GM19372 (cell line): ENCODE data around the gene SETSIP.
"Not testable (repeated sequence)": the region's sequence is repeated elsewhere in the genome, so short reads cannot be mapped to it uniquely, and the experiment has no call there.

Experiments
- ATAC-seq: cut with Tn5 transposase; IDR thresholded peaks from one replicate; pipeline ENCODE4 v1.9.1; 2021; ENCODE audit warnings: mild to moderate bottlenecking, low read depth, moderate library complexity; ENCODE audit not compliant: unreplicated experiment

SETSIP gene, protein sequence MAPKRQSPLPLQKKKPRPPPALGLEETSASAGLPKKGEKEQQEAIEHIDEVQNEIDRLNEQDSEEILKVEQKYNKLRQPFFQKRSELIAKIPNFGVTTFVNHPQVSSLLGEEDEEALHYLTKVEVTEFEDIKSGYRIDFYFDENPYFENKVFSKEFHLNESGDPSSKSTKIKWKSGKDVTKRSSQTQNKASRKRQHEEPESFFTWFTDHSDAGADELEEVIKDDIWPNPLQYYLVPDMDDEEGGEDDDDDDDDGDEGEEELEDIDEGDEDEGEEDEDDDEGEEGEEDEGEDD

DNA sequence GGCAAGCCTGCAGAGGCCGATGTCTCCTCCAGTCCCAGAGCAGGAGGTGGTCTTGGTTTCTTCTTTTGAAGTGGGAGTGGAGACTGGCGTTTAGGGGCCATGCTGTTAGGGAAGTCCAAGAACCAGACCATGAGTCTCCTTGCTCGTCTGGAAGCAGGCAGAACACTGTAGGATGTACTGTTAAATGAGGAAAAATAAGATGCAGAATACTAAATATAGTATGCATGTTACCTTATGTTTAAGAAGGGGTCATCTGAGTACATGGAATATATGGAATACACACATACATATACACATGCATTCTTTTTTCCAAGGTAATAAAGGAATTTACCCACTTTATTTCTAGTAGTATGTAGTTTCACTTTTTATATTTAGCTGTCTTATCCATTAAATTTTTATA lies at the start of gene SETSIP:
SETSIP (minus strand) TSS at position 101 of the 400 bp plus-strand sequence; CDS start at position 101, 0 bp downstream.
- ATAC-seq: no peak

DNA sequence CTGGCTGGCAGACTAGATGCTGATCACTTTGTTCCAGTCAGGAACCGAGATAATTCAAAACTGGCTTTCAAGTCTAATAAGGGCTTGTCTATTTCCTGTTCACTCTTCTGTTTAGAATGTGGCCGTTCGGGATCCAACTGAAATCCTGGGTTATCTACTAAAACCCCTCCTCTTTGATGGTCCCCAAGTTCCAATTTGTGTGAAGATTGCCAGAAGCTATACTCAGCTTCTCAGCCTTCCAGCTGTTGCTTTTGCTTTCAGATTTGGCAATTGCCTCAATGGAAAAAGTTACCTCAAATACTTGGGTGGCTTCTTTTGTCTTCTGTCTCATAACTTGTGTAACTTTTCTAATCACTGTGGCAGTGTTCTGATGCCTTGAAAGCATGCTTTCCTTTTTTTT lies 48.7 kb upstream of the SETSIP start:
- no peak for ATAC-seq

DNA sequence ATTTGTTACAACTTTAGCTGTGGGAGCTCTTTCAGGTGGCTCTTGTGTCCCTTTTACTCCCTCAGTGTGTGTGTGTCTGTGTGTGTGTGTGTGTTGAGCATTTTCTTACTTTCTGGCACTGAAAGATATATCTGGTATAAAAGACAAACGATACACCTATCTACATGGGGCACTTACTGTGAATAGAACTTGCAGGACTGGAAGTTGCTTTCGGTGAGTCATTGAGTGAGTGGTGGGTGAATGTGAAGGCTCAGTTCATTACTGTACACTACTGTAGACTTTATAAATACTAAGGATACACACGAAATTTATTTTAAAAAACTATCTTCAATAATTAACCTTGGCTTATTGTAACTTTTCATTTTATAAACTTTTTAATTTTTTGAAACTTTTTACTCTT lies 43.6 kb upstream of the SETSIP start:
- no peak for ATAC-seq

DNA sequence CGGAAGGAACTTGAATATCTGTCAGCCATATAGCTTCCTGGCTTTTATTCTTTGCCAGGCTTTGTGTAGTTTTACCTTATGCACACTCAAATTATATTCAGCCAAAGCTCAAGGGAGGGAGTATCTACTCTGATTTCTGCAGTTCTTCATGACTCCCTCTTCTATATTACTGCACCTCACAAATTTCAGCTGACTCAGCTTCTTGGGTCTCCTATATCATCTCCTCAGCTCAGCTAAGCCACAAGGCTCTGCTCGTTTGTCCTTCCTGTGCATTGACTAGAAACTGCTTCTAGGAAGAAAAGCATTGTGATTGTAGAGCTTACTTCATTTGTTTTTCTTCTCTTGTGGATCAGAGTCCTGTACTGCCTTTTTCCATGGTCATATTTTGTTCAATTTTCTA lies 42.3 kb upstream of the SETSIP start:
- ATAC-seq: no peak

DNA sequence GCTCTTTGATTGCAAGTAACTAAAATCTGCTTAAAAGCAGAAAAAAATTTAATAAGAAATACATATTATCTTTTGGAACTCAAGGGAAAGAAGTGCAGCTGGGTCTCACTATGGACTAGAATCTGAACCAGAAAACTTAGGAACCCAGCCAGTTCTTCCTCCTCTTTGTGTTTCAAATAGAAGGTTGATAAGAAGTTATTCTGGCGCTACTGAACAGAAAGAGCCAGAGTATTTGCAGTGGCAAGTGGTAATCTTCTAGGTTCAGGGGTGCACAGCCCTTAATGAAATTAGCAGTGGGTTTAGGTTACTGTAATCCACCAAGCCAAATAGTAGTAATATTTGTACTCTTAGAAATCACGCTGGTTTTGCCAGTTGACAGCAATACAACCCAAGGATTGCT lies 33.4 kb upstream of the SETSIP start:
- no peak for ATAC-seq

DNA sequence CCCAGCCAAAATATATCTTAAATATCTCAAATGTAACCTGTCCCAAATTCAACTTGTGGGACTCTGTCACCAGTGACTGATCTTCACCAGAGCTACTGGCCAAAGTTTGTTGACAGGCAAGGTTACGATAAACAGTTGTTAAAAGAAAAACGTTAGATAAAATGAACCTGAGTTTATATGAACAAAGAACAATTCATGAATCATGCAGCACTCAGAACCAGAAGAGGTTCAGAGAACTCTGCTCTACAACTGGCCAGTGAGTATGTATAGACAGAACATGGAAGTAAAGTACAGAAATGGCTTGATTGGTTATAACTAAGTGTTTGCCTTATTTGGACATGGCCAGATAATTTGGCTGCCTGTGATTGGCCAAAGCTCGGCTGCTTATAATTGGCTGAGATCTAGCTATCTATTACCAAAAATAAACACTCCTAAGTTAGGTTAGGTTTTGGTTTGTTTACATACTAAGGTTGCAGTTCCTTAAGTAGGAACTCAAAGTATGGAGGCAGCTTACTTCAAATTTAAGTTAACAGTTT lies 30.4 kb upstream of the SETSIP start:
- ATAC-seq: no peak

DNA sequence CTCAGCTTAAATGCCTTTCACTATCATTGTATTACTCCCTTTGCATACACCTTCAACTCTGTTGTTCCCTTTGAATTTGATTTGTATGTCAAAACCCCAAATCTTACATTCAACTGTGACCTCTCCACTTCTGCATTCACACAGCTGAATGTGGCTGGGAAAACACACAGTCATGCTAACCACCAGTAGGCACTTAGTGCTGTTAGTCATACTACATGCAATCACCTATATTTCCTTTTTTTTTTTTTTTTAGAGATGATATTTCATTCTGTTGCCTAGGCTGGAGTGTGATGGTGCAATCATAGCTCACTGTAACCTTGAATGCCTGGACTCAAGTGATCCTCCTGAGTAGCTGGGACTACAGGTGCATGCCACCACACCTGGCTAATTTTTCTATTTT lies 21.1 kb upstream of the SETSIP start:
- no peak for ATAC-seq

DNA sequence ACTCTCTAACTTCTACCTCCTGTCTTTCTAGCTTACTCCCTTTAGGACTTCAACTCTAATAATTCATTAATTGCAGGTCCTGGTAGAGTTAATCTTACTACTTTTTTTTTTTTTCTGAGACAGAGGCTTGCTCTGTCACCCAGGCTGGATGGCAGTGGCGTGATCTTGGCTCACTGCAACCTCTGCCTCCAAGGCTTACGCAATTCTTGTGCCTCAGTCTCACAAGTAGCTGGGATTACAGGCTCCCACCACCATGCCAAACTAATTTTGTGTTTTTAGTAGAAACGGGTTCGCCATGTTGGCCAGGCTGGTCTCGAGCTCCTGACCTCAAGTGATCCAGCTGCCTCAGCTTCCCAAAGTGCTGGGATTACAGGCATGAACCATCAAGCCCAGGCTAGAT lies 20.7 kb upstream of the SETSIP start:
- ATAC-seq: no peak

DNA sequence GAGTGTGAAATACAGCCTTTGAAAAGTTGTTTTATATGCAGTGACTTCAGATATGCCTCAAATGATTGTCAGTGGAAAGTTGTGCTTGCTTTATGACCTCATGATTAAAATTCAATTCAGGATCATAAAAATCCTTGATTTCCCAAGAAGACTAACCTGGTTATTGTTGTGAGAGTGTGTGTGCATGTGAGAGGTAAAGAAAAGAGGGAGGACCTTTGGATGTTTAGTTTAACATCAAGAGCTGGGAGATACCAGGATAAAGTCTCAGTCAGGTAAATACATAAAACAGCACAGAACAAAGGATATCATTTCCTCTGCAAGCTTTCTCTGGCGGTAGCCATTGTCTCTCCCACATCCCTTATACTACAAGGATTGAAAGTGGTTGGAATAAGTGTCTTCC lies 19.4 kb upstream of the SETSIP start:
- no peak for ATAC-seq

DNA sequence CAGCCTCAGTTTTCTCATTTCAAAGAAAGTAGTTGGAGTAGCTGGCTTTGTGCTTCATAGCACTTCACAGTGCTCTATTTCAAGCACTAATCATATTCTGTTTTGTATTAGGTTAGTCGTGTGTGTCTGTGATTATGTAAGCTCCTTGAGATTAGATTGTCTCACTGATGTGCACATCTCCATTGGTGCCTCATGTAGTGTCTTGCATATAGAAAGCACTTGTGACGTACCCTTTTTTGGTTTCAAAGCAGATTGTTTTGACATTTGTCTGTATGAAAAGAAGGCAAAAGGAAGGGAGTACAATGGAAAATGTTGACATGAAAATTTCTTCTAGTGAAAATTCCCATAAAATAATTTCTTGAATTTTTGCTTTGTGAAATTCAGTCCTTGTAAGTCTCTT lies 18.9 kb upstream of the SETSIP start:
- ATAC-seq: no peak

DNA sequence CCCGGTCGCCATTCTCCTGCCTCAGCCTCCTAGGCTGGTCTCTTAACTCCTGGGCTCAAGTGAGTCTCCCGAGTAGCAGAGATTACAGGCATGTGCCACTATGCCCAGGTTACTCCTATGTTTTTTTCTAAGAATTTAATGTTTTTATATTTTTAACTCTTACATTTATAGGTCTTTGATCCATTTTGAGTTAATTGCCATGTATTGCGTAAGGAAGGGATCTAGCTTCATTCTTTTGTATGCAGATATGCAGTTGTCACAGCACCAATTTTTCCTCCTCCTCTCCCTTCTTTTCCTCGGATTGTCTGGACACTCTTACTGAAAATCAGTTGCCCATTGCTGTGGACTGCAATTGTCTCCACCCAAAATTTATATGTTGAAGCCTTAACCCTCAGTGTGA lies 16.4 kb upstream of the SETSIP start:
- no peak for ATAC-seq

DNA sequence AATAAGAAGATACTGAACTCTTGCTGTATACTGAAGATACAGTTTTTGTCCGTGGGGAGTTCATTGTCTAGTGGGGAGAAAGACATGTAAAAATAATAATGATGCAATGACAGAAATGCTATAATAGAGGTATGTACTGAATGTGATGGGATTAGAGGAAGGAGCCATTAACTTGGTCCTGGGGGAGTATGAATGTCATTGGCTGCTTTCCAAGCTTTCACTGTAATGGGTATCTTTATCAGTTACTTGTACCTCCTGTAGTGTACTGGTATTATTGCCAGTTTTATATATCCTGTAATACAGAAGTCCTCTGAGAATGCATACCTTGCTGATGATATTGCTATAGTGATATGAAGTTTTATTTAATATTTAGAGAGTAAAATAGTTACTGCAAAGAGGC lies 12.3 kb upstream of the SETSIP start:
- no peak for ATAC-seq

DNA sequence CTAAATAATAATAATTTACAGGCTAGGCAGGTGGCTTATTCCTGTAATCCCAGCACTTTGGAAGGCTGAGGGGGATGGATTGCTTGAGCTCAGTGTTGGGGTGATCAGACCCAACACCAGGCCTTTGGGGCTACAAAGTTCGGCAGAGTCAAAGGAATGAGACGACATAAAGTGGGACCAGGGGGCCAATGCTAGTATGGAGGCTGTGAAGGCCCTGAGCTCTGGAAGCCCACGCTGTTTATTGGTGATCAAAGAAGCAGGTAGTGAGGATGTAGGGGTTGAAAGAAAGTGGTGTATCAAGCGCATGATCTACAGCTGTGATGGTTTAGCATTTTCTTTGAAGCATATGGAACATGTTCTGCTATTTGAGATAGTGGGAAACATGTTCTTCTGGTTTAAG lies 10.5 kb upstream of the SETSIP start:
- ATAC-seq: no peak

DNA sequence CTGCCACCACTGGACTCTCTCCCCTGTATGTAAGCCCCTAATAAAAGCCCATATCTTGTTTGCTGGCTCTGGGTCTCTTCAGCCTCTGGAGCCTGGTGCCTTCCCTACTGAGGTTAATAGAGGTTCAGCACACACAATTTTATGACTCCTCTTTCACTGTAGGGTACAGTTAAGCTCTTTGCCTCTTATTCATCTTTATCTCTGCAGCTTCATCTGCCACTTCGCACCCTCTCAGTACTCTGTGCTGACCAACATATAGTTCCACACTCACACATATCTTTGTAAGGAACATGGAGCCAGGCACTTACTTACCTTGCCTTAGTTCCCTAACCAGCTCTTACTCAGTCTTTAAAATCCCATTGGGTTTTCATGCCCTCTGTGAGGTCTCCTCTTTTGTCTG lies 9.4 kb upstream of the SETSIP start:
- ATAC-seq: no peak

DNA sequence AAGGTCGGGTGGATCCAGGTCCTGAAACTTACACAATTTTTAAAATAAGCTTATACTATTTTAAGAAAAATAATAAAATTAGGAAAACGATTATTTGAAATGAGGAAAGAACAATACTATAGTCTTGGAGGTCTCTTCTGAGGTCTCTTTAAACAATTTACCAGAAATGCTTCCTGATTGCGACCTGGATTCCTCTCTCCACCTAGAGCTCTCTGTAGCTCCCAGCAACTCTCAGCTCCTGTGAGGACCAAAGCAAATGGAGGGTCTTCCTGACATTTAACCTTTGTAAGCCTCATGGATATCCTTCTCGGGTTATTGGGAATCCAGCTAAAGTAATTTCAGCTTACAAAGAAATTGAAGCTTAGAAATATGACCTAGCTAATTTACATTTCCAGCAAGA lies 5.8 kb upstream of the SETSIP start:
- no peak for ATAC-seq

DNA sequence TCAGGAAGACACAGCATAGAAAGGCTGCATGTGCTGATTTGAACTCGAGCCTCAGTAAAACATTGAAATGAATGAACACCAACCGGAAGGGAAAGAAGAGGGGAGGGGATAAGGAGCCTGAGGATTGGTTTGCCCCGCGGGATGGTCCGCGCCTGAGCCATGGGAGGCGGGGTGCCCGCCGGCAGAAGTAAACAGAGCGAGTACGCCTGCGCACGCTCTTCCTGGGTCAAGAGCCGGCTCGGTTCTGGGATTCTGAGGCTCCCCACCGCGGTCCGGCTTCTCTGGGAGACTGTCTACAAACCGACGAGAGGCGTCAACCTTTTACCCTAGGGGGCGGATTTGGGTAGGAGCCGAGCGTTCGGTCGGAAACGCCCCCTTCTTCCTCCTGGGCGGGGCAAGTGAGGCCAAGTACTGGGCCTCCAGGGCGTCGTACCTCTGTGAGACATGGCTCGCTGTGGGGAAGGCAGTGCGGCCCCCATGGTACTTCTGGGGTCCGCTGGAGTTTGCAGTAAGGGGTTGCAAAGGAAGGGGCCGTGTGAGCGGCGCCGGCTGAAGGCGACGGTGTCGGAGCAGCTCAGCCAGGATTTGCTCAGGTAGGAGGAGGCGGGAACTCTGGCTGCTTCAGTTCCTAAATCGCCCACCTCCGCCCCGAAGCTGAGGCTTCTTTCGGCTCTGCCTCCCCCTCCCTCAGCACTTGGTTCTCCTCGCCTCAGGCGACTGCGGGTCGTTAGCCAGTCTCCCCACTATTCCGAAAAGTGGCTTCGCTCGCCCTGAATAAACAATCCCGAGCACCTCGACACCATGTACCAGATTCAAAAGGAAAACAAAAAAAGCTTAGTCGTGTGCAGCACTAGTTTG lies 5.1 kb upstream of the SETSIP start, which contains the start of gene BTBD8:
BTBD8 (plus strand) TSS at position 218 of the 858 bp plus-strand sequence; CDS start at position 445, 227 bp downstream.
- ATAC-seq: peak; percentile 94

DNA sequence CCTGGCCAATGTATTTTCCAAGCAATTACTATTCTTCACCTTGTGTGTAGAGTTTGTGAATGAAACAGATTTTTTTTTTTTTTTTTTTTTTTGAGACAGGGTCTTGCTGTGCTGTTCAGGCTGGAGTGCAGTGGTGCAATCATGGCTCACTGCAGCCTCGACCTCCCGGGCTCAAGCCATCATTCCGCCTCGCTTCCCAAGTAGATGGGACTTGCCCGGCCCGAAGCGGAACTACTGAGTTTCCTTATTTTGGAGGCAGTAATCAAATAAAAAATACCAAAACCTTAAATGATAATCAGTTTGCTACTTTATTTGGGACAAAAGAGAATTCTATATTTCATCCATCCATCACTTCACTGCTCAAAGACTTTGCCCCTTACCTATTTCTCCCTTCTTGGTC lies 4.2 kb upstream of the SETSIP start:
- ATAC-seq: no peak

DNA sequence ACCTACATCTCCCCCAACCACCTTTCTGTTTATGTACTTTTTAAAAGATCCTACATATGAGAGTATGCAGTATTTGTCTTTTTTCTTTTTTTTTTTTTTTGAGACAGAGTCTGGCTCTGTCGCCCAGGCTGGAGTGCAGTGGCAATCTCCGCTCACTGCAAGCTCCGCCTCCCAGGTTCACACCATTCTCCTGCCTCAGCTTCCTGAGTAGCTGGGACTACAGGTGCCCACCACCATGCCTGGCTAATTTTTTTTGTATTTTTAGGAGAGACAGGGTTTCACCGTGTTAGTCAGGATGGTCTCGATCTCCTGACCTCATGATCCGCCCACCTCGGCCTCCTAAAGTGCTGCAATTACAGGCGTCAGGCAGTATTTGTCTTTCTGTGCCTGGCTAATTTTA lies 2.9 kb upstream of the SETSIP start:
- ATAC-seq: not testable (repeated sequence)

DNA sequence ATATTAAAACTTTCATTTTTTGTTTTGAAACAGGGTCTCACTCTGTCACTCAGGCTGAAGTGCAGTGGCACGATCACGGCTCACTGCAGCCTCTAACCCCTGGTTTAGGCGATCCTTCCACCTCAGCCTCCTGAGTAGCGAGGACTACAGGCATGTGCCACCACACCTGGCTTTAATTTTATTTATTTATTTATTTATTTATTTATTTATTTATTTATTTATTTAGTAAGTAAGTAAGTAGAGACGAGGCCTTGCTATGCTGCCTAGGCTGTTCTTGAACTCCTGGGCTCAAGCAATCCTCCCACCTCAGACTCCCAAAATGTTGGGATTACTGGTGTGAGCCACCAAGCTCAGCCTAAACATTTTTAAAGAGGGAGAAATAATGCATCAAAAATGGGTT lies 1.2 kb upstream of the SETSIP start:
- no peak for ATAC-seq

DNA sequence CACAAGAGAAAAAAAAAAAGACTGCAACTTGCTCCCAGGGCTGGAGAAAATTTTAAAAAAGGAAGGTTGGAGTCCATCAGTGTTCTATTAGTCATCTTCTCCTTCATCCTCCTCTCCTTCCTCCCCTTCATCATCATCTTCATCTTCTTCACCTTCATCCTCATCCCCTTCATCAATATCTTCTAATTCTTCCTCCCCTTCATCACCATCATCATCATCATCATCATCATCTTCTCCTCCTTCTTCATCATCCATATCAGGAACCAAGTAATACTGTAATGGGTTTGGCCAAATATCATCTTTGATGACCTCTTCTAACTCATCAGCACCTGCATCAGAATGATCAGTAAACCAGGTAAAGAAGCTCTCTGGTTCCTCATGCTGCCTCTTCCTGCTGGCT lies 765 bp downstream of the SETSIP start:
- ATAC-seq: not testable (repeated sequence)

DNA sequence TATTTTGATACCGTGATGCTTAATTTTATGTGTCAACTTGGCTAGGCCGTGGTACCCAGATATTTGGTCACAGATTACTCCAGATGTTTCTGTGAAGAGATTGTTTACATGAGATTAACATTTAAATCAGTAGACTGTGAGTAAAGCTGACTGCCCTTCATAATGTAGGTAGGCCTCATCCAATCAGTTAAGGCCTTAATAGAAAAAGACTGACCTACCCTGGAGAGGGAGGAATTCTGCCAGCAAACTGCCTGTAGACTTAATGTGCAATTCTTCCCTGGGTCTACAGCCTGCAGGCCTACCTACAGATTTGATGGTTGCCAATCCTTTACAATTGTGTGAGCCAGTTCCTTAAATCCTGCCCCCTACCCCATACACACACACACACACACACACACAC lies 4.3 kb downstream of the SETSIP start:
- no peak for ATAC-seq

DNA sequence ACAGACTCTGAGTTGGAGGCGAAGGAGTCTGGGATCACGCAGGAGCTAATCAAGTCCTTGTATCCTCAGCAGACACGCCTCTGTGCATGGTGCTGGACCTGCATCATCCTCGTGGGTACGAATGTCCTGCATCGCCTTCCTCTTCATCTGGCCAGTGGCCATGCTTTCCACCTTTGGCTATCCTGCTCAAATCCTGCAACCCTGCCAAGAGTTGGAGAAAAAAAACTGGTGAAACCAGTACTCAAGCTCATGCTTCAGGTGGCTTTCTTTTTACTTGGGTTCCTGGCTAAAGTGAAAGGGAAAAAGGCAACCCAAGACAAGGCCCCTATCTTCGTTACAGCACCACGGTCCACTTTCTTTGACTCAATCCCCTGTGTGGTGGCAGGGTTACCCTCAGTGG lies 8.9 kb downstream of the SETSIP start:
- no peak for ATAC-seq
